ENCODE data around the gene TRIM24. TPM values are rescaled to one million over a fixed set of nuclear protein-coding genes. Genes with fewer than 3 reads are reported as not detected.

TRIM24 gene
- total RNA-seq, 2 donors from 2014 or later, result 4.7 to 9.1 TPM

DNA sequence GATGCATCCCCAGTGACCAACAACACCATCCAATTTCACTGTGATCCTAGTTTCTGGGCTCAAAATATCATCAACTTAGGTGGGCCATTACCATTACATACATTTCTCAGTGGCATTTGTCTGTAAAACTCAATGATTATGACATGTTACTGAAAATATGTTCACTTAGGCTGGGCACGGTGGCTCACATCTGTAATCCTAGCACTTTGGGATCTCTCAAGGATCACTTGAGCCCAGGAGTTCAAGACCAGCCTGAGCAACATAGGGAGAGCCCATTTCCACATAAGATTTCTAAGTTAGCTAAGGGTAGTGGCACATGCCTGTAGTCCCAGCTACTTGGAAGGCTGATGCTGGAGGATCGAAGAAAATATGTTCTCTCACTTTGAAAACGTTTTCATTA, 91.0 kb downstream of the TRIM24 start:
- no peak overlapping the region for H3K27ac ChIP-seq
- H3K27me3 ChIP-seq (replicated peaks; ENCODE audit: insufficient read depth), result no peaks in the 10 kb centered on the region
- TF ChIP-seq, protein P1, sequence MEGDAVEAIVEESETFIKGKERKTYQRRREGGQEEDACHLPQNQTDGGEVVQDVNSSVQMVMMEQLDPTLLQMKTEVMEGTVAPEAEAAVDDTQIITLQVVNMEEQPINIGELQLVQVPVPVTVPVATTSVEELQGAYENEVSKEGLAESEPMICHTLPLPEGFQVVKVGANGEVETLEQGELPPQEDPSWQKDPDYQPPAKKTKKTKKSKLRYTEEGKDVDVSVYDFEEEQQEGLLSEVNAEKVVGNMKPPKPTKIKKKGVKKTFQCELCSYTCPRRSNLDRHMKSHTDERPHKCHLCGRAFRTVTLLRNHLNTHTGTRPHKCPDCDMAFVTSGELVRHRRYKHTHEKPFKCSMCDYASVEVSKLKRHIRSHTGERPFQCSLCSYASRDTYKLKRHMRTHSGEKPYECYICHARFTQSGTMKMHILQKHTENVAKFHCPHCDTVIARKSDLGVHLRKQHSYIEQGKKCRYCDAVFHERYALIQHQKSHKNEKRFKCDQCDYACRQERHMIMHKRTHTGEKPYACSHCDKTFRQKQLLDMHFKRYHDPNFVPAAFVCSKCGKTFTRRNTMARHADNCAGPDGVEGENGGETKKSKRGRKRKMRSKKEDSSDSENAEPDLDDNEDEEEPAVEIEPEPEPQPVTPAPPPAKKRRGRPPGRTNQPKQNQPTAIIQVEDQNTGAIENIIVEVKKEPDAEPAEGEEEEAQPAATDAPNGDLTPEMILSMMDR (IDR thresholded peaks at IDR 0.05), result no peak
- H3K9me3 ChIP-seq, result peaks cover 8% of the 10 kb centered on the region
- ATAC-seq (ENCODE audit: insufficient number of reproducible peaks, low FRiP score, low read depth) (no peak), DNase-seq (ENCODE audit: low spot score) (no peak)
- H3K36me3 ChIP-seq, result peaks cover 42% of the 10 kb centered on the region
- no peak overlapping the region for H3K4me3 ChIP-seq
- H3K4me1 ChIP-seq (ENCODE audit: control insufficient read depth in 1 of 2, low read depth in 2 of 2), result no peaks in the 10 kb centered on the region

DNA sequence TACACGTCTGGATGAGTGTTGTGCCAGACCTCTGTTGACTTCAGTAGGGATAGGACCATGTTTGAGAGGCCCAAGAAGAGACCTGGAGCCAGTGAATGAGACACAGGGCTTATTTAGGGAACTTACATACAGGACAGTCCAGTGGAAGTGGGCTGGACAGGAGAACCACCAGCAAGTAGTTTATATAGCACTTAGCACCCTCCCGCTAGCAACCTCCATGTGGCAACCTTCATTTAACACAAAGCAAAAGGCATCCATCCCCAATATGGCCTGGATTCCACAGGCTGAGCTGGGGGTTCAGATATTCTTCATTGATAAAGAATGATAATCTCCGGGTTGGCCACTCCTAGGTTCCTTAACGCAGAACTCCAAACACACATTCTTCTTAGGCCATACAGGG, 93.7 kb downstream of the TRIM24 start:
- H3K27me3 ChIP-seq (replicated peaks; ENCODE audit: insufficient read depth), result no peaks in the 10 kb centered on the region
- H3K9me3 ChIP-seq, result peaks cover 34% of the 10 kb centered on the region
- H3K4me1 ChIP-seq (ENCODE audit: control insufficient read depth in 1 of 2, low read depth in 2 of 2), result no peaks in the 10 kb centered on the region
- H3K27ac ChIP-seq, result no peak overlapping the region
- TF ChIP-seq, protein P1 (IDR thresholded peaks at IDR 0.05), result no peak
- H3K36me3 ChIP-seq, result peaks cover 68% of the 10 kb centered on the region
- no peak for DNase-seq (ENCODE audit: low spot score)
- H3K4me3 ChIP-seq, result no peak overlapping the region
- no peak for ATAC-seq (ENCODE audit: insufficient number of reproducible peaks, low FRiP score, low read depth)

DNA sequence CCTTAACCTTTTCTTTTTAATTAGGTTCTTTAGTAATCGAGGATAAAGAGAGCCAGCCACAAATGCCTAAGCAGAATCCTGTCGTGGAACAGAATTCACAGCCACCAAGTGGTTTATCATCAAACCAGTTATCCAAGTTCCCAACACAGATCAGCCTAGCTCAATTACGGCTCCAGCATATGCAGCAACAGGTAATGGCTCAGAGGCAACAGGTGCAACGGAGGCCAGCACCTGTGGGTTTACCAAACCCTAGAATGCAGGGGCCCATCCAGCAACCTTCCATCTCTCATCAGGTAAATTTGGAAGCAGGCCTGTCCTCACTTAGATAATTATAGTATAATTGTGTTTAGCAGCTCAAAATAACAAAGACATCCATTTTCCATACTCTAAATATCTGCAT, 94.6 kb downstream of the TRIM24 start:
- H3K4me1 ChIP-seq (ENCODE audit: control insufficient read depth in 1 of 2, low read depth in 2 of 2), result no peaks in the 10 kb centered on the region
- ATAC-seq (ENCODE audit: insufficient number of reproducible peaks, low FRiP score, low read depth), result no peak
- H3K9me3 ChIP-seq, result peaks cover 40% of the 10 kb centered on the region
- H3K4me3 ChIP-seq, result no peak overlapping the region
- no peaks in the 10 kb centered on the region for H3K27me3 ChIP-seq (replicated peaks; ENCODE audit: insufficient read depth)
- H3K36me3 ChIP-seq, result peaks cover 70% of the 10 kb centered on the region
- no peak for DNase-seq (ENCODE audit: low spot score)
- H3K27ac ChIP-seq, result no peak overlapping the region
- TF ChIP-seq, protein P1 (IDR thresholded peaks at IDR 0.05), result no peak

DNA sequence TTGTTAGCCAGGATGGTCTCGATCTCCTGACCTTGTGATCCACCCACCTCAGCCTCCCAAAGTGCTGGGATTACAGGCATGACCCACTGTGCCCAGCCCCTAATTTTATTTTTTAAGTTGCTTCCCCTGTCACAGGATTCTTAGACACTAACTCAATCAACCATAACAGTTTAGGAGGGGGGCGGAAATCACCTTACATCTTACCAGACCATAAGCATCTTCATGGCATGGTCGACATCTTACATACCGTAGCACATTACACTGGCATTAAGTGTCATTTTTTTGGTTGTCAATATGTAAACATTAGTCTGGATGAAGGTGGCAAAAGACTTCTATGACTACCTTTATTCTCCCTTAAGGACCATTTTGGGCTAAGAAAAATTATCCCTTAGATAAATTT, 95.6 kb downstream of the TRIM24 start:
- TF ChIP-seq, protein P1 (IDR thresholded peaks at IDR 0.05), result no peak
- Histone ChIP-seq H3K4me3 (no peak overlapping the region), H3K27ac (no peak overlapping the region), H3K27me3 (replicated peaks; ENCODE audit: insufficient read depth) (no peaks in the 10 kb centered on the region), H3K9me3 (peaks cover 40% of the 10 kb centered on the region), H3K36me3 (peaks cover 68% of the 10 kb centered on the region), H3K4me1 (ENCODE audit: control insufficient read depth in 1 of 2, low read depth in 2 of 2) (no peaks in the 10 kb centered on the region)
- no peak for ATAC-seq (ENCODE audit: insufficient number of reproducible peaks, low FRiP score, low read depth)
- DNase-seq (ENCODE audit: low spot score), result no peak

DNA sequence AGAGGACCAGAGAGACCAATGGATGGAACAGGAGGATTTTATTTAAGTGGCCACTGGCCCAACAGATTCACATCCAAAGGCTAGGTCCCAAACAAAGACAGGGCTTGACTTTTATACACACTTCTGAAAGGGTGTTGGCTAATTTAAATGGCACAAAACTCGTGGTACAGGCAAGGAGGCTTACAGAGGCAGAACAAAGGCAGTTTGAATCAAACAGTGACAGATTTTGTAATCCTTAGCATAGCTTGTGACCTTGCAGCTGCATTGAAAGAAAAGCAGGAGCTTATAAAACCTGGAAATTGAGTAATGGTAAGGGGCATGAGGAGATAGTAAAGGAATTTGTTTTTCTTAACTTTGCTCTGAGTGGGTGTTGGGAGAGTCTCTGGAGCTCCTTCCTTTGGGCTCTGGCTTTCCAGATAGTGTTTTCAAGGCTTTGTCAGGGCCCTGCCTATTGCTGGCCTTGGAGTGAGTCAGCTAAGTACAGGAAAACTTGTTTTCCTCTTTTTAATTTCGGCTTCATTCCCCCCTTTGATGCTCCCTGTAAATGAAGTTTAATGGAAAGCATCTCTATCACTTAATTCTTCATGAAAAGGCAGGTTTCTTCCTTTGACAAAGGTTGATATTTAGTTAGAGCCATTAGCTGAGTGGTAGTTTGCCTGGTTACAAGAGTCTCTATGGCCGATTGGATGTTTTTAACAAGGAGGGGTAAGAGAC, 96.9 kb downstream of the TRIM24 start:
- Histone ChIP-seq H3K4me1 (ENCODE audit: control insufficient read depth in 1 of 2, low read depth in 2 of 2) (no peaks in the 10 kb centered on the region), H3K27ac (no peak overlapping the region), H3K9me3 (peaks cover 40% of the 10 kb centered on the region), H3K36me3 (peaks cover 68% of the 10 kb centered on the region), H3K4me3 (no peak overlapping the region), H3K27me3 (replicated peaks; ENCODE audit: insufficient read depth) (no peaks in the 10 kb centered on the region)
- TF ChIP-seq, protein P1 (IDR thresholded peaks at IDR 0.05), result no peak
- no peak for ATAC-seq (ENCODE audit: insufficient number of reproducible peaks, low FRiP score, low read depth)
- no peak for DNase-seq (ENCODE audit: low spot score)

All from thoracic aorta (tissue), 2 donors.